Measurements from ENCODE around the gene ADAMTSL1. TPM values are rescaled to one million over a fixed set of nuclear protein-coding genes. Genes with fewer than 3 reads are reported as not detected.

Gene ADAMTSL1
- total and polyA plus RNA-seq, 8 donors: 1.1 to 98.8 (median 8.4) TPM

DNA sequence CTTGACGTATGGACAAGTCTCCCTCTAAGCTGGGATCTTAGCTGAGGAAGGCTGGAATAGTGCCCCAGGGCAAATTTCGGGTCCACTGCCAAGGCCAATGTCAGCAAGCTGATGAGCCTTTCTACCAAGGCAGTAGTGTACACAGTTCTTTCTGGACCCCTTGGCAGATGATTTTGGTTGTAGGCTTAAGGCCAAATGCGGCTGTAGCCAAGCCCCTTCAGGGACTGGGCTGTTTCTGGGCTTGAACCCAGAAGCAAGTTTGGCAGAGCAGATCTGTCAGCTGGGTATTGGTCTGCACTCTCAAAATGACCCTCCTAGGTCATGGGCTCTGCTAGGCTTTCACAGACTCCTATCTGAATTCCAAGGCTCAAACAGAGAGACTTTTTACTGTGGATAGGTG lies 121.6 kb downstream of the ADAMTSL1 start:
- Histone ChIP-seq H3K9me3 (peaks cover 0 to 35% (median 13%) of the 10 kb centered on the region in 4 donors), H3K4me3 (no peak overlapping the region), H3K36me3 (peaks cover 0 to 4% (median 0%) of the 10 kb centered on the region in 4 donors), H3K27me3 (no peaks in the 10 kb centered on the region), H3K4me1 (peaks cover 0 to 6% (median 0%) of the 10 kb centered on the region in 4 donors), H3K27ac (no peak overlapping the region)
- DNase-seq: peak in 1 of 2 donors; percentile 30
- TF ChIP-seq, protein P1, sequence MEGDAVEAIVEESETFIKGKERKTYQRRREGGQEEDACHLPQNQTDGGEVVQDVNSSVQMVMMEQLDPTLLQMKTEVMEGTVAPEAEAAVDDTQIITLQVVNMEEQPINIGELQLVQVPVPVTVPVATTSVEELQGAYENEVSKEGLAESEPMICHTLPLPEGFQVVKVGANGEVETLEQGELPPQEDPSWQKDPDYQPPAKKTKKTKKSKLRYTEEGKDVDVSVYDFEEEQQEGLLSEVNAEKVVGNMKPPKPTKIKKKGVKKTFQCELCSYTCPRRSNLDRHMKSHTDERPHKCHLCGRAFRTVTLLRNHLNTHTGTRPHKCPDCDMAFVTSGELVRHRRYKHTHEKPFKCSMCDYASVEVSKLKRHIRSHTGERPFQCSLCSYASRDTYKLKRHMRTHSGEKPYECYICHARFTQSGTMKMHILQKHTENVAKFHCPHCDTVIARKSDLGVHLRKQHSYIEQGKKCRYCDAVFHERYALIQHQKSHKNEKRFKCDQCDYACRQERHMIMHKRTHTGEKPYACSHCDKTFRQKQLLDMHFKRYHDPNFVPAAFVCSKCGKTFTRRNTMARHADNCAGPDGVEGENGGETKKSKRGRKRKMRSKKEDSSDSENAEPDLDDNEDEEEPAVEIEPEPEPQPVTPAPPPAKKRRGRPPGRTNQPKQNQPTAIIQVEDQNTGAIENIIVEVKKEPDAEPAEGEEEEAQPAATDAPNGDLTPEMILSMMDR (IDR thresholded peaks at IDR 0.05): no peak
- TF ChIP-seq EP300 (IDR thresholded peaks at IDR 0.05) (no peak), POLR2A (IDR thresholded peaks at IDR 0.05) (no peak), POLR2AphosphoS5 (IDR thresholded peaks at IDR 0.05) (no peak)
- 71 to 86% (median 77%) methylated on average over 3 of the region's 3 CpGs for WGBS, 5 donors
- intact Hi-C loops (cut with DNase I; ENCODE audit: low total_unique reads): no loop called here

DNA sequence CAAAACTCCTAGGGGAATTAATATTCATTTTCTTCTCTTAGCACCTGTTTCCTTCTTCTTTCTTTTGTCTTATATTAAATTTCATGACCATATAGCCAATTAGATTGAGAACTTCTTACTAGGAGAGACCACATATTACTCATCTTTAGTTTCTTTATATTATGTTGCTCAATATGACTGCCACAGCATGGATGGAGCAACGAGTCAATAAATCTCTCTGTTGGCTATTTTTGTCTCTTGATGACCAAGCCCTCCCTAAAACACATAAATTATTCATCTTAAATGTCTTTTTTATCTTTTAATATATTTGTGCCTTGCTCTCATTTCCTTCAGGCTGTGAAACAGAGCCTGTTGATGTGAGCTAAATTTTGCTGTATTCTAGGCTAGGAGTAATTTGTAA lies 123.0 kb downstream of the ADAMTSL1 start:
- intact Hi-C loops (cut with DNase I; ENCODE audit: low total_unique reads): no loop called here
- H3K27ac ChIP-seq: no peak overlapping the region
- peaks cover 0 to 6% (median 0%) of the 10 kb centered on the region in 4 donors for H3K4me1 ChIP-seq
- H3K27me3 ChIP-seq: no peaks in the 10 kb centered on the region
- no peak for DNase-seq
- H3K9me3 ChIP-seq: peaks cover 0 to 22% (median 4%) of the 10 kb centered on the region in 4 donors
- WGBS, 5 donors: 40 to 80% (median 64%) methylated on average over 1 of the region's 1 CpG
- H3K4me3 ChIP-seq: no peak overlapping the region
- H3K36me3 ChIP-seq: peaks cover 0 to under 1% (median 0%) of the 10 kb centered on the region in 4 donors
- no peak for TF ChIP-seq EP300 (IDR thresholded peaks at IDR 0.05)
- no peak for TF ChIP-seq POLR2AphosphoS5 (IDR thresholded peaks at IDR 0.05)

GRCh38 chr9:18598969-18599368 lies 125.0 kb downstream of the ADAMTSL1 start:
- H3K9me3 ChIP-seq: peaks cover 0 to 13% (median 0%) of the 10 kb centered on the region in 4 donors
- H3K36me3 ChIP-seq: no peaks in the 10 kb centered on the region
- DNase-seq: no peak
- no peak for TF ChIP-seq POLR2A (IDR thresholded peaks at IDR 0.05)
- TF ChIP-seq POLR2AphosphoS5 (IDR thresholded peaks at IDR 0.05): no peak
- TF ChIP-seq, protein P1 (IDR thresholded peaks at IDR 0.05): no peak
- no peak for TF ChIP-seq EP300 (IDR thresholded peaks at IDR 0.05)
- intact Hi-C loops (cut with DNase I; ENCODE audit: low total_unique reads): no loop called here
- 73 to 91% (median 84%) methylated on average over 1 of the region's 1 CpG for WGBS, 5 donors
- no peak overlapping the region for H3K4me3 ChIP-seq
- H3K4me1 ChIP-seq: peaks cover 0 to 6% (median 0%) of the 10 kb centered on the region in 4 donors
- H3K27ac ChIP-seq: no peak overlapping the region
- H3K27me3 ChIP-seq: no peaks in the 10 kb centered on the region

DNA sequence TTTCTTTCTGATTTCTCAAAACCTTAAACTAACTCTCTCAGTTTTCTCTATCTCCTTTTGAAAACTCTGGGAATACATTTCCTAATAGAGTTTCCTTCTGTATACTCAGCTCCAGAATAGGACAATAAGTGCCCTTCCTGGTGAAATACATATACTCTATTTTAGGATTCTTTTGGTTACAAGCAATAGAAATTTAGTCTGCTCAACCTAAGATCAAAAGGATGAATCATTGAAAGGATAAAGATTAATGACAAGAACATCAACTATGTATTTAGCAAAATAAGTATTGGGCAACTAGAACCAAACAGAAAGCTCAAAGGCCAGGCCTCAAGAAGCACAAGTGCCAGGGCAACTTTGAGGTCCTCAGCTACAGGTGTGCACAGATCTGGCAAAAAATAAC lies 127.1 kb downstream of the ADAMTSL1 start:
- TF ChIP-seq POLR2A (IDR thresholded peaks at IDR 0.05): no peak
- TF ChIP-seq, protein P1 (IDR thresholded peaks at IDR 0.05): no peak
- TF ChIP-seq POLR2AphosphoS5 (IDR thresholded peaks at IDR 0.05): no peak
- no peak for TF ChIP-seq EP300 (IDR thresholded peaks at IDR 0.05)
- DNase-seq: no peak
- Histone ChIP-seq H3K4me1 (peaks cover 0 to 21% (median 9%) of the 10 kb centered on the region in 4 donors), H3K27ac (peak overlapping the region in 1 of 5 donors; percentile 10), H3K36me3 (no peaks in the 10 kb centered on the region), H3K4me3 (no peak overlapping the region), H3K27me3 (no peaks in the 10 kb centered on the region), H3K9me3 (no peaks in the 10 kb centered on the region)
- intact Hi-C loops (cut with DNase I; ENCODE audit: low total_unique reads): no loop called here

GRCh38 chr9:18601956-18602355 lies 128.0 kb downstream of the ADAMTSL1 start:
- no peaks in the 10 kb centered on the region for H3K9me3 ChIP-seq
- DNase-seq: no peak
- H3K4me1 ChIP-seq: peaks cover 0 to 27% (median 14%) of the 10 kb centered on the region in 4 donors
- no peaks in the 10 kb centered on the region for H3K27me3 ChIP-seq
- no peak overlapping the region for H3K4me3 ChIP-seq
- TF ChIP-seq POLR2A (IDR thresholded peaks at IDR 0.05): no peak
- no peak for TF ChIP-seq POLR2AphosphoS5 (IDR thresholded peaks at IDR 0.05)
- TF ChIP-seq, protein P1 (IDR thresholded peaks at IDR 0.05): no peak
- TF ChIP-seq EP300 (IDR thresholded peaks at IDR 0.05): no peak
- H3K27ac ChIP-seq: no peak overlapping the region
- intact Hi-C loops (cut with DNase I; ENCODE audit: low total_unique reads): no loop called here
- H3K36me3 ChIP-seq: no peaks in the 10 kb centered on the region
- 74 to 80% (median 75%) methylated on average over 2 of the region's 2 CpGs for WGBS, 5 donors

Measured in stomach (tissue), 9 donors.